Measurements from ENCODE around the gene HDAC4.

Gene HDAC4

DNA sequence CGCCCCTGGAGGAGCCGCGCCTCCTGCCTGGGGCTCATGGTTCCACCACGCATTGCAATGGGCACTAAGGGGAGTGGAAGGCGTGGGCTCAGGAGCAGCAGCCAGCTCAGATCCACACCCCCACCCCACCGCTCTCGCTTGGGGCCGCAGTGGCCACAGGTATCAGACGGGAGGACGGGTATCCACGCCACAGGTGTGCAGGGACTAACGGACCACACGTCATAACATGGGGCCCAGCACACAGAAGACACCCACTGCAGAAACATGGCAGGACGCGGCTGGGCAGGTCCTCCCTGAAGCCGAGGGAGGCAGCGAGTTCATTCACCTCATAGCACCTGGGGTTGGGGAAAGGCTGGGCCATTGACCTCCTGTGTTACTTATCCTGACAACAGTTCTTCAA, 13.0 kb downstream of the HDAC4 start:
- no peak for DNase-seq (ENCODE audit: low read depth in 1 of 2, low spot score in 1 of 2)

DNA sequence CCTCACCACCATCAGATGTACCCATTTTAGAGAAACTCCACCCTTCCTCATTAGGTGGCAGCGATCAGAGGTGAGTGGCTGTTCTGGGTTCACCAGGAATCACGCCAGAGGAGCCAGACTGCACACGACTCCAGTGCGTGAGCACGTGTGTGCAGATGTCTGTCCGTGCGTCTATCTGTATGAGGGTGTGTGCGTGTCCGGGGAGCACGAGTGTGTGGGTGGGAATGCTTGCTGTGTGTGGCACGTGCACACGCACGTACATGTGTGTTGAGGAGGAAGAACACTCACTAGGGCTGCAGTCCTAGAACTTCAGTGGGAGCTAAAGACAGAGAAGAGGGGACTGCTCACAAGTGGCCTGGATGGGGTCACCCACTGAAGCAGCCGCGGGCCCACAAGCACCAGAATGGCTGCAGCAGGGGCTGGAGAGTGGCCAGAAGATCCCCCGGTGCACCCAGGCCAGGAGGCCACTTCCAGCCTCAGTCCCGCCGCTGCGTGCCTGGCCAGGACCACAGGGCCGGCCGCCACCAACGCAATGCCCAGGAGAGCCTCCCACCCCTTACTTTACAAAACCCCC, 13.9 kb downstream of the HDAC4 start:
- no peak overlapping the region for H3K27ac ChIP-seq (replicated peaks)
- no peak overlapping the region for H3K4me3 ChIP-seq (replicated peaks; ENCODE audit: insufficient read depth, low read length)
- DNase-seq (ENCODE audit: low read depth in 1 of 2, low spot score in 1 of 2) = no peak
- H3K27me3 ChIP-seq (ENCODE audit: insufficient read depth, poor library complexity, severe bottlenecking) = no peaks in the 10 kb centered on the region
- TF ChIP-seq SPI1 (IDR thresholded peaks at IDR 0.05; ENCODE audit: borderline replicate concordance, low read depth) = no peak
- no peak for TF ChIP-seq POLR2AphosphoS5 (IDR thresholded peaks at IDR 0.05; ENCODE audit: low read depth)
- TF ChIP-seq, protein P1, sequence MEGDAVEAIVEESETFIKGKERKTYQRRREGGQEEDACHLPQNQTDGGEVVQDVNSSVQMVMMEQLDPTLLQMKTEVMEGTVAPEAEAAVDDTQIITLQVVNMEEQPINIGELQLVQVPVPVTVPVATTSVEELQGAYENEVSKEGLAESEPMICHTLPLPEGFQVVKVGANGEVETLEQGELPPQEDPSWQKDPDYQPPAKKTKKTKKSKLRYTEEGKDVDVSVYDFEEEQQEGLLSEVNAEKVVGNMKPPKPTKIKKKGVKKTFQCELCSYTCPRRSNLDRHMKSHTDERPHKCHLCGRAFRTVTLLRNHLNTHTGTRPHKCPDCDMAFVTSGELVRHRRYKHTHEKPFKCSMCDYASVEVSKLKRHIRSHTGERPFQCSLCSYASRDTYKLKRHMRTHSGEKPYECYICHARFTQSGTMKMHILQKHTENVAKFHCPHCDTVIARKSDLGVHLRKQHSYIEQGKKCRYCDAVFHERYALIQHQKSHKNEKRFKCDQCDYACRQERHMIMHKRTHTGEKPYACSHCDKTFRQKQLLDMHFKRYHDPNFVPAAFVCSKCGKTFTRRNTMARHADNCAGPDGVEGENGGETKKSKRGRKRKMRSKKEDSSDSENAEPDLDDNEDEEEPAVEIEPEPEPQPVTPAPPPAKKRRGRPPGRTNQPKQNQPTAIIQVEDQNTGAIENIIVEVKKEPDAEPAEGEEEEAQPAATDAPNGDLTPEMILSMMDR (IDR thresholded peaks at IDR 0.05; ENCODE audit: insufficient read depth, low read length) = no peak
- TF ChIP-seq, protein P2, sequence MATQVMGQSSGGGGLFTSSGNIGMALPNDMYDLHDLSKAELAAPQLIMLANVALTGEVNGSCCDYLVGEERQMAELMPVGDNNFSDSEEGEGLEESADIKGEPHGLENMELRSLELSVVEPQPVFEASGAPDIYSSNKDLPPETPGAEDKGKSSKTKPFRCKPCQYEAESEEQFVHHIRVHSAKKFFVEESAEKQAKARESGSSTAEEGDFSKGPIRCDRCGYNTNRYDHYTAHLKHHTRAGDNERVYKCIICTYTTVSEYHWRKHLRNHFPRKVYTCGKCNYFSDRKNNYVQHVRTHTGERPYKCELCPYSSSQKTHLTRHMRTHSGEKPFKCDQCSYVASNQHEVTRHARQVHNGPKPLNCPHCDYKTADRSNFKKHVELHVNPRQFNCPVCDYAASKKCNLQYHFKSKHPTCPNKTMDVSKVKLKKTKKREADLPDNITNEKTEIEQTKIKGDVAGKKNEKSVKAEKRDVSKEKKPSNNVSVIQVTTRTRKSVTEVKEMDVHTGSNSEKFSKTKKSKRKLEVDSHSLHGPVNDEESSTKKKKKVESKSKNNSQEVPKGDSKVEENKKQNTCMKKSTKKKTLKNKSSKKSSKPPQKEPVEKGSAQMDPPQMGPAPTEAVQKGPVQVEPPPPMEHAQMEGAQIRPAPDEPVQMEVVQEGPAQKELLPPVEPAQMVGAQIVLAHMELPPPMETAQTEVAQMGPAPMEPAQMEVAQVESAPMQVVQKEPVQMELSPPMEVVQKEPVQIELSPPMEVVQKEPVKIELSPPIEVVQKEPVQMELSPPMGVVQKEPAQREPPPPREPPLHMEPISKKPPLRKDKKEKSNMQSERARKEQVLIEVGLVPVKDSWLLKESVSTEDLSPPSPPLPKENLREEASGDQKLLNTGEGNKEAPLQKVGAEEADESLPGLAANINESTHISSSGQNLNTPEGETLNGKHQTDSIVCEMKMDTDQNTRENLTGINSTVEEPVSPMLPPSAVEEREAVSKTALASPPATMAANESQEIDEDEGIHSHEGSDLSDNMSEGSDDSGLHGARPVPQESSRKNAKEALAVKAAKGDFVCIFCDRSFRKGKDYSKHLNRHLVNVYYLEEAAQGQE (IDR thresholded peaks at IDR 0.05; ENCODE audit: insufficient replicate concordance, low read depth) = no peak
- TF ChIP-seq GABPA (IDR thresholded peaks at IDR 0.05; ENCODE audit: low read depth) = no peak

More for the DNA sequence above, 13.0 kb downstream of the HDAC4 start:
- no peak overlapping the region for H3K27ac ChIP-seq (replicated peaks)
- no peak overlapping the region for H3K4me3 ChIP-seq (replicated peaks; ENCODE audit: insufficient read depth, low read length)
- no peak for TF ChIP-seq SPI1 (IDR thresholded peaks at IDR 0.05; ENCODE audit: borderline replicate concordance, low read depth)
- TF ChIP-seq, protein P1 (IDR thresholded peaks at IDR 0.05; ENCODE audit: insufficient read depth, low read length) = no peak
- no peak for TF ChIP-seq POLR2AphosphoS5 (IDR thresholded peaks at IDR 0.05; ENCODE audit: low read depth)
- no peak for TF ChIP-seq GABPA (IDR thresholded peaks at IDR 0.05; ENCODE audit: low read depth)
- TF ChIP-seq, protein P2 (IDR thresholded peaks at IDR 0.05; ENCODE audit: insufficient replicate concordance, low read depth) = no peak
- H3K27me3 ChIP-seq (ENCODE audit: insufficient read depth, poor library complexity, severe bottlenecking) = no peaks in the 10 kb centered on the region

DNA sequence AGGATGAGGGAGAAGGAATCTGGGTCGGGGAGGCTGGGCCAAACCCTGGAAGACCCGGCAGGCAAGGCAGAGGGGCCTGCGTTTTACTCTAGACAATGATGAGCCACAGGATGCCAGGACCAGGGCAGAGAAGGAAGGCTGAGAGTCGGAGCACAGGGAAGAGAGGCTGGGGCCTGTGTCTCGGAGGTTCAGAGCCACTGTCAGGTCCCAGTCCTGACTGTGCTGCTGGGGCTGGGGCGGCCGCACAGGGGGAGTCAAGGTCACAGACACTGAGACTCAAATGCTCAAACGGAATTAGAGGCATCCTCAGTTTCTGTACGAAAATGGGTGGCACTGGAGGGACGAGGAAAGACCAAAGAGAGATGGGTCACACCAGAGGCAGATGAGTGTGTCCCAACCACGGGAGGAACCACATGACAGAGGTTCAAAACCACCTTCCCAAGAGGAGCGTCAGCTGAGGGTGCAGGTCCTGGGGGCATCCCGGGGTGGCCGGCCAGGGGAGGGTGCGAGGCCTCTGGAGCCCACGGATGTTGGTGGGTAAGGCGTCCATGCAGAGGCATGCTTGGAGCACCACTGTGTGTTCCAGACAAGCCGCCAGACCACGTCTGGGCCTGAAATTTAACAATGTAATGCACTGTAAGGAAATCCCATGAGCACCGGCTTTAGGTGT, 14.7 kb downstream of the HDAC4 start:
- Histone ChIP-seq H3K27ac (replicated peaks) (no peak overlapping the region), H3K4me3 (replicated peaks; ENCODE audit: insufficient read depth, low read length) (no peak overlapping the region), H3K27me3 (ENCODE audit: insufficient read depth, poor library complexity, severe bottlenecking) (no peaks in the 10 kb centered on the region)
- no peak for DNase-seq (ENCODE audit: low read depth in 1 of 2, low spot score in 1 of 2)
- TF ChIP-seq POLR2AphosphoS5 (IDR thresholded peaks at IDR 0.05; ENCODE audit: low read depth) = no peak
- TF ChIP-seq, protein P2 (IDR thresholded peaks at IDR 0.05; ENCODE audit: insufficient replicate concordance, low read depth) = no peak
- TF ChIP-seq, protein P1 (IDR thresholded peaks at IDR 0.05; ENCODE audit: insufficient read depth, low read length) = no peak
- TF ChIP-seq GABPA (IDR thresholded peaks at IDR 0.05; ENCODE audit: low read depth) = no peak
- TF ChIP-seq SPI1 (IDR thresholded peaks at IDR 0.05; ENCODE audit: borderline replicate concordance, low read depth) = no peak

All from HL-60 (cell line).